Esophagus squamous epithelium (tissue), 5 donors: ENCODE measurements around the gene SIX6. TPM values are rescaled to one million over a fixed set of nuclear protein-coding genes. Genes with fewer than 3 reads are reported as not detected.

Experiments used
- DNase-seq: peaks from one replicate; lab custom pipeline; 2025; lab: John Stamatoyannopoulos, UW
- H3K27ac ChIP-seq, 4 donors: fragments of 200-600 bp; sonication (generic); one replicate each; pipeline ENCODE4 v1.5.1; 2016 to 2019; ENCODE audit warnings: mild to moderate bottlenecking in 1 of 4
- H3K27me3 ChIP-seq, 4 donors: fragments of 200-600 bp; sonication (generic); 1 replicate in 3 of 4; 2 replicates in 1 of 4; pipeline versions ENCODE4 v1.5.1 to v1.6.0; 2017 to 2021; ENCODE audit warnings: antibody characterized with exemption in 1 of 4
- H3K36me3 ChIP-seq, 3 donors: fragments of 200-600 bp; sonication (generic); one replicate each; pipeline ENCODE4 v1.5.1; 2016 to 2019
- H3K4me1 ChIP-seq, 3 donors: fragments of 200-600 bp; sonication (generic); one replicate each; pipeline ENCODE4 v1.5.1; 2017 to 2019
- H3K4me3 ChIP-seq, 4 donors: fragments of 200-600 bp; sonication (generic); 1 replicate in 3 of 4; 2 replicates in 1 of 4; pipeline ENCODE4 v1.5.1; 2016 to 2019; ENCODE audit warnings: mild to moderate bottlenecking in 2 of 4, moderate library complexity in 1 of 4
- H3K9me3 ChIP-seq, 3 donors: fragments of 200-600 bp; sonication (generic); one replicate each; pipeline ENCODE4 v1.5.1; 2016 to 2019
- CTCF ChIP-seq, 6 experiments: fragments of 450-650 bp in 4 of 6; fragments of 200-600 bp in 2 of 6; sonication (generic) in 2 of 6; IDR thresholded peaks; one replicate each; pipeline ENCODE4 v1.5.1; 2016 to 2019; ENCODE audit warnings: antibody characterized with exemption in 6 of 6, mild to moderate bottlenecking in 4 of 6, moderate library complexity in 4 of 6
- POLR2A ChIP-seq, 4 donors: fragments of 450-650 bp; IDR thresholded peaks; one replicate each; pipeline ENCODE4 v1.6.1; 2017; ENCODE audit warnings: antibody characterized with exemption in 4 of 4, mild to moderate bottlenecking in 4 of 4, moderate library complexity in 3 of 4
- WGBS, 2 donors: methylation state at CpG; one replicate each; pipeline ENCODE4 v1.1.5; 2018; 5-methylcytosine and 5-hydroxymethylcytosine counted together
- intact Hi-C: fragments of 100-400 bp; cut with DNase I; formaldehyde crosslinking; loops from one replicate; pipeline ENCODE4 v1.15.0; 2022
- total RNA-seq, 4 donors: library from RNA; depleted of rRNA; stranded (reverse); fragments of >200 nt; gene quantifications; one replicate each; pipeline ENCODE4 v1.1.0, GENCODE V29; 2016
- donor health status: DM: yes; HTN: yes; CAD: no.

Gene SIX6
- total RNA-seq, 4 donors from 2014 or later: not detected

DNA sequence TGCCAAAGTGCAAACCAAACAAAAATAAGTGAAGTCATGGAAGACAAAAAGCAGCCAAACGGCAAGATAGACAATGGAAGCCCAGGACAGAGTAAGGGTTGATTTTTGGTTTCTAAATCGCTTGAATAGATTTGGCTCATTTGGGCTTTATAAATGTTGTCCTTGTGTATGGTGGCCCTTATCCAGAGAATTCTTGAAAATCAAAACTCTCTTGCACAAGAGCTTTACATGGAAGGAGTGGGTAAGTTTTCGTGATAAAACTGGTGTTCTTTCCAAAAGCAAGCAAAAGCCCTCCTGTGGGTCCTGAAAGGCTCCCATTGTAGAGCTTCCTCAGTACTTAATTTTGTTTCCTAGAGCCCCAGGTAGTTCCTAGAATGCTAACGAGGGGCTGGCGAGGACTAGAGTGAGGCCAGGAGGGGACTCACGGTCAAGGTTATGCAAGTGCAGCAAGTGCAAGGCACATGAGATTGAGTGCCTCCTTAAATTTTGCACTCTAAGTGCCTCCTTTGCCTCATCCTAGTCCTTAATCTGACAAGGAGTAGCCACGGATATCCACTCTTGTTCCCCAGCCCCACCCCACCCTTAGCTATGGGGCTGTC, 4.1 kb downstream of the SIX6 start:
- Histone ChIP-seq H3K9me3 (peaks cover 0 to 5% (median 0%) of the 10 kb centered on the region in 3 donors), H3K36me3 (no peaks in the 10 kb centered on the region), H3K4me1 (peaks cover 14 to 50% (median 14%) of the 10 kb centered on the region in 3 donors), H3K27me3 (peaks cover 18 to 100% (median 48%) of the 10 kb centered on the region in 4 donors), H3K4me3 (no peak overlapping the region), H3K27ac (no peak overlapping the region)
- no peak for TF ChIP-seq CTCF (IDR thresholded peaks at IDR 0.05)
- no peak for TF ChIP-seq POLR2A (IDR thresholded peaks at IDR 0.05)
- no peak for DNase-seq
- WGBS, 2 donors: 7 to 9% methylated on average over 6 to 7 of the region's 7 CpGs
- intact Hi-C loops: no loop called here

DNA sequence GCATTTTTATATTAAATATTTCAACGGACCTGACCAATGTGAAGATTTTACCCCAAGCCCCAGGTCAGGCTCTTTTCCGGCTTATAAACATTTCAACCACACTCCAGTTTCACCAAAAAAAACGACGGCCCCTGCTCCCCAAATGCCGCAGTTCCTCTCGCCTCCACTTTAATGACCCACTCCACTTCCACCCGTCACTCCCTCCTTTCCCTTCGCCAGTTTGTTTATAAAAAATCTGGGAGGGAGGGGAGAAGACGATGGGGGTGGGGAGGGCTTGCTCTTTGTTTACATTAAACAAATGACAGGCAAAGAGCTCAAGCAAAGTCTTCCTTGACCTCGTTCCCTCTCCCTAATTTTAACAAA, 5.4 kb downstream of the SIX6 start:
- peaks cover 0 to 5% (median 0%) of the 10 kb centered on the region in 3 donors for H3K9me3 ChIP-seq
- H3K4me3 ChIP-seq: peak overlapping the region in 3 of 4 donors; percentile 22 to 58 (median 40)
- no peak overlapping the region for H3K27ac ChIP-seq
- no peak for DNase-seq
- TF ChIP-seq POLR2A (IDR thresholded peaks at IDR 0.05) (no peak), CTCF (IDR thresholded peaks at IDR 0.05) (no peak)
- H3K4me1 ChIP-seq: peaks cover 14 to 42% (median 14%) of the 10 kb centered on the region in 3 donors
- WGBS, 2 donors: 7 to 8% methylated on average over 9 of the region's 10 CpGs
- intact Hi-C loops: no loop called here
- H3K27me3 ChIP-seq: peaks cover 10 to 97% (median 39%) of the 10 kb centered on the region in 4 donors
- H3K36me3 ChIP-seq: no peaks in the 10 kb centered on the region

DNA sequence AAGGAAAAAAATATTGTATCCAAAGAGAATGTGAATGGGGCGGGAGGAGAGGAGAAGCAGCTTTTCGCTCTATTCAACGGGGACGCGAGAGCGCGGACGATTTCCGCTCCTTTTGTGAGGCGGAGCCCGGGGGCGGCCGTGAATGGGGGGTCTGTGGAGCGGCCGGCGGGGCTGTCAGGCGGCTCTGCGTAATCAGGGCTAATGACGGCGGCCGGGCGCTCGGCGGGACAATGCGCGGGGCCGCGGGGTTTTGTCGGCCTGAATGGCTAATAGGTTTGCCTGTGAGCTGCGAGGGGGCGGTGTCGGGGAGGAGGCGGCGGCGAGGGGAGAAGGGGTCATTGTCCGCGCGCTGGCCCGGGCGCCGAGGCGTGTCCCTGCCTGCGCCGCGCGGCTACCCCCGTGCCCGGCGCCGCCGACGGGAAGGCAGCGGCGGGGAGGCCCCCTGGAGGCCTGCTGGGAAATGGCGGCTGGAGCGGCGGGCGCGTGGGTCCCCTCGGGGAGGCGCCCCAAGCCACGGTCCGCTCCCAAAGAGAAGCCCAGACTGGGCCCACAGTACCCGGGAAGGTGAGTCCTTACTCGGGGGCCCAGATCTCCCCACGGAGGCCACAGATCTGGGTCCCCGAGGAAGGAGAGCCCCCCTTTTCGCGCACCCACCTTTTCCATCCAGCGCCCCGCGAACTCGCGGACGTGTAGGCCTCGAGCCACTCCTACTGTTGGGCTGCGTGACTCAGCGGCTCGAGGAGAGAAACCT, 6.0 kb downstream of the SIX6 start:
- H3K4me1 ChIP-seq: peaks cover 14 to 36% (median 14%) of the 10 kb centered on the region in 3 donors
- no peak for DNase-seq
- intact Hi-C loops: no loop called here
- WGBS, 2 donors: 4 to 9% methylated on average over 11 to 12 of the region's 79 CpGs
- TF ChIP-seq CTCF (IDR thresholded peaks at IDR 0.05) (peak in 1 of 6 experiments; percentile 30), POLR2A (IDR thresholded peaks at IDR 0.05) (no peak)
- H3K36me3 ChIP-seq: no peaks in the 10 kb centered on the region
- H3K27ac ChIP-seq: no peak overlapping the region
- peaks cover 0 to 5% (median 0%) of the 10 kb centered on the region in 3 donors for H3K9me3 ChIP-seq
- H3K27me3 ChIP-seq: peaks cover 8 to 97% (median 34%) of the 10 kb centered on the region in 4 donors
- peak overlapping the region; percentile 5 to 58 (median 31) for H3K4me3 ChIP-seq

GRCh38 chr14:60515511-60516289, 6.8 kb downstream of the SIX6 start:
- Histone ChIP-seq H3K36me3 (no peaks in the 10 kb centered on the region), H3K9me3 (peaks cover 0 to 5% (median 0%) of the 10 kb centered on the region in 3 donors), H3K27ac (no peak overlapping the region), H3K4me1 (peaks cover 12 to 28% (median 14%) of the 10 kb centered on the region in 3 donors), H3K4me3 (peak overlapping the region in 2 of 4 donors; percentile 40 to 58), H3K27me3 (peaks cover 8 to 96% (median 30%) of the 10 kb centered on the region in 4 donors)
- WGBS, 2 donors: 14 to 15% methylated on average over 24 to 39 of the region's 66 CpGs
- intact Hi-C loops: no loop called here
- TF ChIP-seq POLR2A (IDR thresholded peaks at IDR 0.05) (no peak), CTCF (IDR thresholded peaks at IDR 0.05) (no peak)
- no peak for DNase-seq
